Measurements from ENCODE around the gene NKAIN2. TPM values are rescaled to one million over a fixed set of nuclear protein-coding genes. Genes with fewer than 3 reads are reported as not detected.

Gene NKAIN2
- total RNA-seq, 6 experiments from 2014 or later: not detected

- H3K4me1 Mint-ChIP-seq (ENCODE audit: low read depth): no peaks in the 10 kb centered on the region
- H3K27me3 Mint-ChIP-seq (ENCODE audit: insufficient read depth): no peaks in the 10 kb centered on the region; the same call in 1 of the 2 replicates
- H3K9me3 Mint-ChIP-seq: peaks cover 10% of the 10 kb centered on the region
- no peaks in the 10 kb centered on the region for H3K36me3 Mint-ChIP-seq (ENCODE audit: low read depth)
- H3K27ac Mint-ChIP-seq: no peak overlapping the region
- H3K4me3 Mint-ChIP-seq: no peak overlapping the region
- DNase-seq: no peak
- TF ChIP-seq, protein P1, sequence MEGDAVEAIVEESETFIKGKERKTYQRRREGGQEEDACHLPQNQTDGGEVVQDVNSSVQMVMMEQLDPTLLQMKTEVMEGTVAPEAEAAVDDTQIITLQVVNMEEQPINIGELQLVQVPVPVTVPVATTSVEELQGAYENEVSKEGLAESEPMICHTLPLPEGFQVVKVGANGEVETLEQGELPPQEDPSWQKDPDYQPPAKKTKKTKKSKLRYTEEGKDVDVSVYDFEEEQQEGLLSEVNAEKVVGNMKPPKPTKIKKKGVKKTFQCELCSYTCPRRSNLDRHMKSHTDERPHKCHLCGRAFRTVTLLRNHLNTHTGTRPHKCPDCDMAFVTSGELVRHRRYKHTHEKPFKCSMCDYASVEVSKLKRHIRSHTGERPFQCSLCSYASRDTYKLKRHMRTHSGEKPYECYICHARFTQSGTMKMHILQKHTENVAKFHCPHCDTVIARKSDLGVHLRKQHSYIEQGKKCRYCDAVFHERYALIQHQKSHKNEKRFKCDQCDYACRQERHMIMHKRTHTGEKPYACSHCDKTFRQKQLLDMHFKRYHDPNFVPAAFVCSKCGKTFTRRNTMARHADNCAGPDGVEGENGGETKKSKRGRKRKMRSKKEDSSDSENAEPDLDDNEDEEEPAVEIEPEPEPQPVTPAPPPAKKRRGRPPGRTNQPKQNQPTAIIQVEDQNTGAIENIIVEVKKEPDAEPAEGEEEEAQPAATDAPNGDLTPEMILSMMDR (IDR thresholded peaks at IDR 0.05): no peak
Observed at GRCh38 chr6:124052120-124052519, 248.5 kb downstream of the NKAIN2 start.

DNA sequence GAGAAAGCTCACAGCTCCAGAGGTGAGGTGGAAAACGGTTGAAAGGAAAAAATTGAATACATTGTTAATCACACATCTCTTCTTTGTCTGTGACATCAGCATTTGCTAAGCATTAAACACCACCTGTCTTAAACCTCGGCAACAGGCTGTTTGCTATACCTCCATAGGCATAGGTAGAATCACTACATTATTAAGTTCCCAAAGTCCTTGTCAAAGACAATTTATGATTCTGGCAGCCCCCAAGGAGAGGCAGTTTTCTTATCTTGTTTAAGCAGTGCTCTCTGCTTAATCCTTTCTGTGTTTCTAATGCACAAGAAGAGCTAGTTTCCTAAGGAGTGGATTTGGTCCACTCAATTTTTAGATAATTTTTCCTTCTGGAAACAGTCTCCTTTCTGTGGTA, 249.7 kb downstream of the NKAIN2 start:
- no peak for DNase-seq
- H3K4me3 Mint-ChIP-seq: no peak overlapping the region

GRCh38 chr6:124054034-124054433, 250.4 kb downstream of the NKAIN2 start:
- no peaks in the 10 kb centered on the region for H3K4me1 Mint-ChIP-seq (ENCODE audit: low read depth)
- TF ChIP-seq, protein P1 (IDR thresholded peaks at IDR 0.05): no peak
- H3K4me3 Mint-ChIP-seq: no peak overlapping the region
- H3K27me3 Mint-ChIP-seq (ENCODE audit: insufficient read depth): no peaks in the 10 kb centered on the region; the same call in 1 of the 2 replicates
- H3K36me3 Mint-ChIP-seq (ENCODE audit: low read depth): no peaks in the 10 kb centered on the region
- DNase-seq: no peak
- H3K9me3 Mint-ChIP-seq: peaks cover 5% of the 10 kb centered on the region; the same call in 1 of the 2 replicates
- H3K27ac Mint-ChIP-seq: no peak overlapping the region

More for the DNA sequence above, 249.7 kb downstream of the NKAIN2 start:
- Mint-ChIP-seq H3K36me3 (ENCODE audit: low read depth) (no peaks in the 10 kb centered on the region), H3K4me1 (ENCODE audit: low read depth) (no peaks in the 10 kb centered on the region), H3K27me3 (ENCODE audit: insufficient read depth) (no peaks in the 10 kb centered on the region; the same call in 1 of the 2 replicates), H3K9me3 (peaks cover 5% of the 10 kb centered on the region), H3K27ac (no peak overlapping the region)
- TF ChIP-seq, protein P1 (IDR thresholded peaks at IDR 0.05): no peak

DNA sequence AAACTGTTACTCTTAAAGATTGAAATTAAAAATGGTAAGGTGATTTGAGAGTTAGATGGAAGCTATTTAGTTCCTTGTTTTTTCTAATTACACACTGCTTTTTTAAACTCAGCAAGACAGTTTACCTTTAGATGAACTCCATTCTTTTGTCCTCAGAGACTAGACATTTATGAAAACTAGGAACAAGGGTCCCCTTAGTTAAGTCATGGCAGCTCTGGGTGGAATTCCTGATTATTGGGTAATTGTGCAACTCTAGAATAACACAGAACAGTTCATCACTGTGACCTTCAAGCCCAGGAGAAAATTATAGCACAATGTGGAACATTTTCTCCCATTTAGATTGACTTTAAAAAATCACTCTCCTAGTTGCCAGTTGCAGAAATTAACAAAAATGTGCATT, 251.7 kb downstream of the NKAIN2 start:
- Mint-ChIP-seq H3K27ac (no peak overlapping the region), H3K9me3 (peaks cover 15% of the 10 kb centered on the region), H3K4me3 (no peak overlapping the region), H3K36me3 (ENCODE audit: low read depth) (no peaks in the 10 kb centered on the region), H3K27me3 (ENCODE audit: insufficient read depth) (no peaks in the 10 kb centered on the region; the same call in 1 of the 2 replicates), H3K4me1 (ENCODE audit: low read depth) (no peaks in the 10 kb centered on the region)
- TF ChIP-seq, protein P1 (IDR thresholded peaks at IDR 0.05): no peak
- no peak for DNase-seq

- H3K4me1 Mint-ChIP-seq (ENCODE audit: low read depth): no peaks in the 10 kb centered on the region
- no peaks in the 10 kb centered on the region for H3K36me3 Mint-ChIP-seq (ENCODE audit: low read depth)
- peaks cover 15% of the 10 kb centered on the region for H3K9me3 Mint-ChIP-seq
- no peak overlapping the region for H3K4me3 Mint-ChIP-seq
- H3K27me3 Mint-ChIP-seq (ENCODE audit: insufficient read depth): no peaks in the 10 kb centered on the region; the same call in 1 of the 2 replicates
- TF ChIP-seq, protein P1 (IDR thresholded peaks at IDR 0.05): no peak
- H3K27ac Mint-ChIP-seq: no peak overlapping the region
- DNase-seq: no peak
Observed at GRCh38 chr6:124055963-124056362, 252.3 kb downstream of the NKAIN2 start.
